HAP-1 (cell line): Measurements from ENCODE around the gene C2orf78.

Experiments used
- DNase-seq, 2 experiments: peaks; one replicate each; pipeline ENCODE4 v3.0.0-alpha.2; 2016 to 2020; ENCODE audit warnings: low spot score in 2 of 2
- H3K27me3 ChIP-seq: fragments of 250-450 bp; sonication (Bioruptor Pico); 2 replicates; pipeline ENCODE4 v1.5.1; 2020; ENCODE audit warnings: low read depth, mild to moderate bottlenecking, moderate library complexity
- H3K36me3 ChIP-seq: fragments of 250-450 bp; sonication (Bioruptor Pico); replicated peaks from 2 replicates; pipeline ENCODE4 v1.5.1; 2020; ENCODE audit warnings: mild to moderate bottlenecking
- H3K4me1 ChIP-seq: fragments of 250-450 bp; sonication (Bioruptor Pico); 2 replicates; pipeline ENCODE4 v1.5.1; 2020; ENCODE audit warnings: mild to moderate bottlenecking
- H3K4me3 ChIP-seq: fragments of 250-450 bp; sonication (Bioruptor Pico); 2 replicates; pipeline ENCODE4 v1.5.1; 2020; ENCODE audit warnings: mild to moderate bottlenecking, moderate library complexity
- H3K9me3 ChIP-seq: fragments of 250-450 bp; sonication (Bioruptor Pico); 2 replicates; pipeline ENCODE4 v1.5.1; 2020; ENCODE audit warnings: mild to moderate bottlenecking, moderate library complexity
- in situ Hi-C: fragments of 300-500 bp; cut with MboI; formaldehyde crosslinking; loops from 3 replicates; pipeline ENCODE4 v1.14.3; 2020; ENCODE audit warnings: low sequenced_read_pairs, inconsistent platforms, mixed read lengths

C2orf78 gene

DNA sequence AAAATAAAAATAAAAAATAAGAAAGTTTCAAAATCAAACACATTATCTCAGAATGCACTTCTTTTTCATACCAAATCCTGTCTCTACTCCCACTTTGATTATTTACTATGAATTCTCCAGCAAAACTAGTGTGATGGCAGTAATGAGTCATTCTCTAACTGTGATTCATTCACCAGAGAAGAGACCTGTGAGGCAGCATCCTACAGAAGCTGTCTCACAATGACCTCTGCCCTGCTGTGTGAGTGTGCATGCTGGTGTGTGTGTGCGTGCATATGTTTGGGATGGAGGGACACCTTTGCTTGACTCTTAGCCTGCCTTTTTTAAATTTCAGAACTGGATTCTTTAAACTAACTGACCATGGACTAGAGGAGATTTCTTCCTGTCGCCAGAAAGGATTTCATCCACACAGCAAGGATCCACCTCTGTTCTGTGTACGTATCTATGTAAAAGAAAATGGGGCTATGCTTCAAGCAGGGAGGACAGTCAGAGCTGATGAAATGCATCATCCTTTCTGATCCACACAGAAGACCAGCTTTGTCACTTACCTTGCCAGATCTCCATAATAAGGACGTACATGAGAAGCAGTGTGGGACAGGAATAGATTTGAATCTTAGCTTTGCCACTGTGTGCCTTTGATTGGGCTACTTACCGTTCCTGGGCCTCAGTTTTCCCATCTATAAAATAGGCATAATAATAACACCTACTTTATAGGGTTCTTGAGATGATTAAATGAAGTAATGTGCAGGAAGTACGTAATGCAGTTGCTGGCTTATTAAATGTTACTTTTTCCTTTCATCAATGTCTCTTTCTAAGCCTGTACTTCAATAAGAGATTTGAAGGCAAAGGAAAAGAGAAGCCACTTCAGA lies 76.0 kb downstream of the C2orf78 start:
- no peak for DNase-seq
- Histone ChIP-seq H3K27me3 (no peaks in the 10 kb centered on the region), H3K9me3 (no peaks in the 10 kb centered on the region), H3K36me3 (peaks cover 78% of the 10 kb centered on the region), H3K4me3 (no peak overlapping the region), H3K4me1 (no peaks in the 10 kb centered on the region)
- in situ Hi-C loops = no loop called here

DNA sequence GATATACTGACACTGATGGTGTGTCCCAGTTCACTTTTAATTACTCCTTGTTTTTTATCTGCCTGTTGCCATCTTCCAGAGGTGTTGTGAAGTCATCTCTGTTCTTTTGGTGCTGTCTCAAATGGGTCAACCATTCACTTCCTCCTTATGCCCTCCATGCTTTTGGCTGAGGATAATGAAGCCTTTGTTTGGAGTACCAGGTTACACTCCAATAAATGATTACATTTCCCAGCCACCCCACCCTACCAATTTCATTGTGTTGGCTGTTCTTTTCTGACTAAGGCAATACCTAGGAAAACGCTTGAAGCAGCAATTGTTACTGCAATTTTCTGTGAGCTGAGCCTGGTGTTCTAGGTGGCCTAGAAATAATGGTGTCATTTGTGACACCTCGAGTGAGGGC lies 79.0 kb downstream of the C2orf78 start:
- Histone ChIP-seq H3K4me1 (no peaks in the 10 kb centered on the region), H3K27me3 (no peaks in the 10 kb centered on the region), H3K4me3 (no peak overlapping the region), H3K9me3 (no peaks in the 10 kb centered on the region), H3K36me3 (peaks cover 75% of the 10 kb centered on the region)
- no peak for DNase-seq
- in situ Hi-C loops = no loop called here
